HL-60 (cell line): Measurements from ENCODE around the gene ARMC2.

Experiments used
- GABPA ChIP-seq: IDR thresholded peaks from 2 replicates; pipeline ENCODE4 v1.6.1; 2012; ENCODE audit warnings: low read depth
- POLR2AphosphoS5 ChIP-seq: IDR thresholded peaks from 2 replicates; pipeline ENCODE4 v1.6.1; 2012; ENCODE audit warnings: low read depth
- TF ChIP-seq, protein P1 (sequence below): IDR thresholded peaks from one replicate; pipeline ENCODE4 v1.5.1; 2011; ENCODE audit warnings: low read length, control low read depth, inconsistent platforms; ENCODE audit not compliant: insufficient read depth
- TF ChIP-seq, protein P2 (sequence below): IDR thresholded peaks from 2 replicates; pipeline ENCODE4 v1.6.1; 2012; ENCODE audit warnings: low read depth; ENCODE audit not compliant: insufficient replicate concordance

DNA sequence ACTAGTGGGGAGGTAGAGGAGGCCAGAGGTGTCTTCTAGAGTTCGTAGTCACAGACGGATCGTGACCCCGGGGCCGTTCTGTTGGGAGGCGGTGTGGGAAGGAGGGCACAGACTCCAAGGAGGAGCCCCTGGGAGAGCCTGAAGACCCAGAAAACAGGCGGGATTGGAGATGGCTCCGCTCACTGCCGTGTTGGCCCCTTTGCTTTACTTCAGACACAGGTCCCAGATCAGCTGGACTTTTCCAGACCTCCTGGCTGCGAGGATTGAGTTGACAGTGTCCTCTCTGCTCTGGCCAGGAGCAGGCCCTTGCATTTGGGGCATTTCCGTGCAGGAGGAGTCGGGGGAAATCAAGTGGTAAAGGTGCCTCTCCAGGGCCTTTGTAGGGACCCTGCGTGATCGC lies 112.9 kb downstream of the ARMC2 start:
- TF ChIP-seq, protein P1, sequence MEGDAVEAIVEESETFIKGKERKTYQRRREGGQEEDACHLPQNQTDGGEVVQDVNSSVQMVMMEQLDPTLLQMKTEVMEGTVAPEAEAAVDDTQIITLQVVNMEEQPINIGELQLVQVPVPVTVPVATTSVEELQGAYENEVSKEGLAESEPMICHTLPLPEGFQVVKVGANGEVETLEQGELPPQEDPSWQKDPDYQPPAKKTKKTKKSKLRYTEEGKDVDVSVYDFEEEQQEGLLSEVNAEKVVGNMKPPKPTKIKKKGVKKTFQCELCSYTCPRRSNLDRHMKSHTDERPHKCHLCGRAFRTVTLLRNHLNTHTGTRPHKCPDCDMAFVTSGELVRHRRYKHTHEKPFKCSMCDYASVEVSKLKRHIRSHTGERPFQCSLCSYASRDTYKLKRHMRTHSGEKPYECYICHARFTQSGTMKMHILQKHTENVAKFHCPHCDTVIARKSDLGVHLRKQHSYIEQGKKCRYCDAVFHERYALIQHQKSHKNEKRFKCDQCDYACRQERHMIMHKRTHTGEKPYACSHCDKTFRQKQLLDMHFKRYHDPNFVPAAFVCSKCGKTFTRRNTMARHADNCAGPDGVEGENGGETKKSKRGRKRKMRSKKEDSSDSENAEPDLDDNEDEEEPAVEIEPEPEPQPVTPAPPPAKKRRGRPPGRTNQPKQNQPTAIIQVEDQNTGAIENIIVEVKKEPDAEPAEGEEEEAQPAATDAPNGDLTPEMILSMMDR = no peak
- no peak for TF ChIP-seq POLR2AphosphoS5
- TF ChIP-seq, protein P2, sequence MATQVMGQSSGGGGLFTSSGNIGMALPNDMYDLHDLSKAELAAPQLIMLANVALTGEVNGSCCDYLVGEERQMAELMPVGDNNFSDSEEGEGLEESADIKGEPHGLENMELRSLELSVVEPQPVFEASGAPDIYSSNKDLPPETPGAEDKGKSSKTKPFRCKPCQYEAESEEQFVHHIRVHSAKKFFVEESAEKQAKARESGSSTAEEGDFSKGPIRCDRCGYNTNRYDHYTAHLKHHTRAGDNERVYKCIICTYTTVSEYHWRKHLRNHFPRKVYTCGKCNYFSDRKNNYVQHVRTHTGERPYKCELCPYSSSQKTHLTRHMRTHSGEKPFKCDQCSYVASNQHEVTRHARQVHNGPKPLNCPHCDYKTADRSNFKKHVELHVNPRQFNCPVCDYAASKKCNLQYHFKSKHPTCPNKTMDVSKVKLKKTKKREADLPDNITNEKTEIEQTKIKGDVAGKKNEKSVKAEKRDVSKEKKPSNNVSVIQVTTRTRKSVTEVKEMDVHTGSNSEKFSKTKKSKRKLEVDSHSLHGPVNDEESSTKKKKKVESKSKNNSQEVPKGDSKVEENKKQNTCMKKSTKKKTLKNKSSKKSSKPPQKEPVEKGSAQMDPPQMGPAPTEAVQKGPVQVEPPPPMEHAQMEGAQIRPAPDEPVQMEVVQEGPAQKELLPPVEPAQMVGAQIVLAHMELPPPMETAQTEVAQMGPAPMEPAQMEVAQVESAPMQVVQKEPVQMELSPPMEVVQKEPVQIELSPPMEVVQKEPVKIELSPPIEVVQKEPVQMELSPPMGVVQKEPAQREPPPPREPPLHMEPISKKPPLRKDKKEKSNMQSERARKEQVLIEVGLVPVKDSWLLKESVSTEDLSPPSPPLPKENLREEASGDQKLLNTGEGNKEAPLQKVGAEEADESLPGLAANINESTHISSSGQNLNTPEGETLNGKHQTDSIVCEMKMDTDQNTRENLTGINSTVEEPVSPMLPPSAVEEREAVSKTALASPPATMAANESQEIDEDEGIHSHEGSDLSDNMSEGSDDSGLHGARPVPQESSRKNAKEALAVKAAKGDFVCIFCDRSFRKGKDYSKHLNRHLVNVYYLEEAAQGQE = no peak
- no peak for TF ChIP-seq GABPA
